ENCODE data around the gene EPHA2.
"Not testable (repeated sequence)": the region's sequence is repeated elsewhere in the genome, so short reads cannot be mapped to it uniquely, and the experiment has no call there.

Gene EPHA2

DNA sequence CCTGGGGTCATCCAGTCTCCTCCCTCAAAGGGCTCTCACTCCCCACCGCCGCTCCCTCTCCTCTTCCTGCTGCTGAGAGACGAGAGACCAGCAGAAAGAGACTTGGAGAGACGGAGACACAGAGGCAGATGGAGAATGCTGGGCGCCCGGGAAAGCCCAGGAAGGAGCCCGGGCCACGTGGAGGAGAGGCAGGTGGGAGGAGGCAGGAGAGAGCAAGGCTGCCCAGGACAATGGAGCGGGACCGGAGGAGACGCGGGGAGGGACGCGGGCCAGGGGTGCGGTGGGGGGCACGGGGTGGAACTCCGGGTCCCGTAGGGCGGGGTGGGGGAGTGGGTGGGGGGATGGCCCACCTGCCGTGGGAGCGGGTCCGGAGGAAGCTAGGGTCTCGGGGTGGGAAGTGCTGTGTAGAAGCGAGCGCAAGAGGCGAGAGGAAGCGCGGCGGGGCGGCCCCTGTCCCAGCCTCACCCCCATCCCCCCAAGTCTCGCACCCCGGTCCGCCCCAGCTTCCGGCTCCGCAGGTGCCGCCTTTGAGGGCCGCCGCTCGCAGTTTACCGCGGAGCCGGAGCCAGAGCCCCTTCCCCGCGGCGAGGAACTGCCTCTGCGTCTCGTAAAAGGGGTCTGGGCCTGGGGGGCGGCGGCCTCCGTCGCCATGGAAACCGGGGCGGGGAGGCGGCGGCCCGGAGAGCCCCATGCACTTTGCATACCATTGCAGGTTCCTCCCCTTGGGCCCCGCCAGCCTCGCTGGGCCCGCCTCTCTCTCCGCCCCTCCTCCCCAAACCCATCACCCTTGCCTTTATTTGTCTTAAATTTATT lies 11.7 kb upstream of the EPHA2 start:
- DNase-seq (ENCODE audit: low read depth): peak; percentile 32

DNA sequence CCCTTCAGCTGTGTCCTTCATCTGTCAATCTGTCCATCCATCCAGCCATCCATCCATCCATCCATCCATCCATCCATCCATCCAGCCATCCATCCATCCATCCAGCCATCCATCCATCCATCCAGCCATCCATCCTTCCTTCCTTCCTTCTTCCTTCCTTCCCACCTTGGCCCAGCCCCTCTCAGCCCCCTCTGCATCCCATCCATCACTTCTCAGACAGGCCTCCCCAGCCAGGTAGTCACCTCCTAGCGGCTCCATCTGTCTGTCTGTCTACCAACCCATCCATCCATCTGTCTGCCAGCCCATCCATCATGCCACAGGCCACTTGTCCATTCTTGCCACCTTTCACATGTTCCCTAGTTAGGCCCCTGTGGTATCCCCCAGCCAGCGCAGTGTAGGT lies 10.2 kb upstream of the EPHA2 start:
- no peak for DNase-seq (ENCODE audit: low read depth)

DNA sequence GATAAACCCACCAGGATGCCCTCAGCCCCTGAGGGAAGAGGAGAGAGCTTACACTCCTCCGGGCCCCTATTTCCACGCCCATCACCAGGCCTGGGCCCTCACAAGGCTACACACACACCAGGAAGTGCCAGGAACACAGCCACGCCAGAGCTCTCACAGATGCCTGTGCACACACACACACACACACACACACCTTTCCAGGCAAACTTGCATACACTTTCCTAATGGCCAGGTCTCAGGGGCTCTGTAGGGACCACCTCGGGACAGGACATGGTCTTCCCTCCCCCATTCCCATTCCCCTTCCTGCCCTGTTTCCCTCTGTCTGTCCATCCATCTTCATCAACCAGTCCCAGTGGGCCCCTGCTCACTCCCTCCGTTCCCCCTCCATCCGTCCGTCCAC lies 9.7 kb upstream of the EPHA2 start:
- no peak for DNase-seq (ENCODE audit: low read depth)

DNA sequence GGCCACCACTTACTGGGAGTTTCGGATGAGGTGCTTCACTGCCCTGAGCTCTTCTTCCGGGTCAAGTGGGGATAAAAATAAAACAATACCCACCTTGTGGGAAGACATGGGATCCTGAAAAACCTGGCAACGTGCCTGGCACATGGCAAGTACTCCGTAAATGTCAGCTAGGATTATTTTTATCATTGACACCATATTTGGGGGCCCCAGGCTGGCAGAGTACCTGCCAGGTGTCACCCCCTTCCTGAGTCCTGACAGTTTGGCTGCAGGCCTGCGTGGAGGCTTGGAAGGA lies 9.2 kb upstream of the EPHA2 start:
- no peak for DNase-seq (ENCODE audit: low read depth)

DNA sequence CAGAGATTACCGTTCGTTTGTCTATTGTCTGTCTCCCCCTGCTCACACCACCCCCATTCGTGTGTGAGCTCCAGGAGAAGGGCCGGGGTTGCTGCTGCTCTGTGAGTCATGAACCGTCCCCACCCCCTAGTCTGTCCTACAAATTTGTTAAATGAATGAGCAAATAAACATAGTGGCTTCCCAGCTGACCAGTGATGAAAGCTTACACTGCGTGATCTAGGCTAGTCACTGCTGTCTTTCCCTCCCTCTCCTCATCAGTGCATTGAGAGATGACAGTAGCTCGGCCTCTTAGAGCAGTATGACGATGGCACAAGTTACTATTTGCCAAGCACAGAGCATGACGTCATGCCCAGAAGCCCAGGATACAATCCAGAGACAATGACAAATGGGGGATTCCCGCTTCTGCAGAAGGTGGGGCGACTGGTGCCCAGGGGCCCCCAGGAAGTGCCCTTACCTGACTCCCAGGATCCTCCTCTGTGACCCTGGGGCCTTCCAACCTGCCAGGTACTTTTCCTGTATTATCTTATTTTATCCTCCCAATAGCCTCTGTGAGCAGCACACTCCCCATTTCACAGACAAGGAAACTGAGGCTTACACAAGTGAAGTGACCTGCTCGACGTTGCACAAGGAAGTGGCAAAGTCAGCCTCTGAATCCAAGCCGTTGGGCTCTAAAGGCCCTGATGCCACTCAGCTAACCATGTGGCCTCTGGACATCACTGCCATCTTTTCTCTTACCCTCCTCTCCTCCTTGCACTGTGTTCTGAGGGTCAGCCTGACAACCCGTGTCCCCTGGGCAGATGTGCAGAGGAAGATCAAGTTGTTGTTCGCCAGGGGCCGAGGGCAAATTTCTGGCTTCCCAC lies 8.6 kb upstream of the EPHA2 start:
- DNase-seq (ENCODE audit: low read depth): no peak

DNA sequence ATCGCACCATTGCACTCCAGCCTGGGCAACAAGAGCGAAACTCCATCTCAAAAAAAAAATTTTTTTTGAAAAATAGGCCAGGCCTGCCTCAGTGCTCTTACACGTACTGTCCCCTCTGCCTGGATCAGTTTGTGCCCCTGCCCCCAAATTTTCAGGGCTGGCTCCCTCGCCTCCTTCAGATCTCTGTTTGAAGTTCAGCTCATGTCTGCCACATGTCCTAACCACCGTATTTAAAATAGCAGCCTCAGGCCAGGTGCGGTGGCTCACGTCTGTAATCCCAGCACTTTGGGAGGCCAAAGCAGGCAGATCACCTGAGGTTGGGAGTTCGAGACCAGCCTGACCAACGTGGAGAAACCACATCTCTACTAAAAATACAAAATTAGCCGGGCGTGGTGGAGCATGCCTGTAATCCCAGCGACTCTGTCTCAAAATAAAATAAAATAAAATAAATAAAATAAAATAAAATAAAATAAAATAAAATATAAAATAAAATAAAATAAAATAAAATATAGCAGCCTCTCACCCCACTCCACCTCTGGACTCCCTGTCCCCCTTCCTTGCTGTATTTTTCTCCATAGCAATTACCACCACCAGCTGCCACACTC lies 7.8 kb upstream of the EPHA2 start:
- DNase-seq (ENCODE audit: low read depth): not testable (repeated sequence)

DNA sequence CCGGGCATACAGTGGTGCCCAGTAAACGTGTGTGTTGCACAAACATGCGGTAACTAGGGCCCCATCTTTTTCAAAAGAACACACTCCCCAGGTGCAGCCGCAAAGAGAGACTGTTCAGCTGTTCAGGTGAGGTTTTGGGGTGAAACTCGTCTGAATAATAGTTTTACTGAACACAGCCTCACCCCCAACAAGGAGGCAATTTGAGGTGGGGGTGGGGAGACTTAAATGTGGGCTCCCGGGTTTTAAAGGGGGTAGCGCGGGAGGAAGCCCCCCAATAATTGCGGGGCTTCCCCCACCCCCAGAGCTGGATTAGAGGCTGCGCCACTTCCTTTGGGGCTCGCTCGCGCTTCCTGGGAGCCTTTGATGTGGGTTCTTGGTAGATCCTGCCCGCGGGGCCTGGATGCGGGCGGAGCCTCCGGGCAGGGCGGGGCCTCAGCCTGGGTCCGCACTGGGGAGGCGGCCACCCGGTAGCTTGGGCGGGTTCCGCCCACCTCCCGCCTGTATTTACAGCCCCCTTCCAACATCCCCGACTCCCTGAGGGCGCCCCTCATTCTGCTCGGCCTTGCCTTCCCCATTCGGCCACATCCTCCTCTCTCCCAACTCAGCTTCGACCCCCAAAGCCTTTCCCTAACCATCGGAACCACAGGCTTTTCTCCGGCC lies 6.4 kb upstream of the EPHA2 start:
- peak; percentile 20 for DNase-seq (ENCODE audit: low read depth)

DNA sequence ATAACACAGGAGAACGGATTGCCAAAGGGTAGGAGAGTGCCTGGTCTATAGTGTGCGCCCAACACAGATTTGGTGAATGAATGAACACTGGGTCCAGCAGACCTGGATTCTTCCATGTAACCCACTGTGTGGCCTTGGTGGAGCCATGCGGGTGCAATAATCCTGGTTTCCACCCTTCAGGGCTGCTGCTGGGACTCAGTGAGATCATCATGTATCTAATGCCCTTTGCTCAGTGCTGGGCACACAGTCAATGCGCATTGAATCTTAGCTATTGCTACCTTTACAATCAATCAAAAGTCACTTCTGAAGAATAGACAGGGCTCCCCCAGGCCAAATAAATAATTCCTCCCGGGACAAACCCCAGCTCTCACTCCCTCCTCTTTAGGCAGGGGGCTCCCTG lies 5.8 kb upstream of the EPHA2 start:
- DNase-seq (ENCODE audit: low read depth): no peak

DNA sequence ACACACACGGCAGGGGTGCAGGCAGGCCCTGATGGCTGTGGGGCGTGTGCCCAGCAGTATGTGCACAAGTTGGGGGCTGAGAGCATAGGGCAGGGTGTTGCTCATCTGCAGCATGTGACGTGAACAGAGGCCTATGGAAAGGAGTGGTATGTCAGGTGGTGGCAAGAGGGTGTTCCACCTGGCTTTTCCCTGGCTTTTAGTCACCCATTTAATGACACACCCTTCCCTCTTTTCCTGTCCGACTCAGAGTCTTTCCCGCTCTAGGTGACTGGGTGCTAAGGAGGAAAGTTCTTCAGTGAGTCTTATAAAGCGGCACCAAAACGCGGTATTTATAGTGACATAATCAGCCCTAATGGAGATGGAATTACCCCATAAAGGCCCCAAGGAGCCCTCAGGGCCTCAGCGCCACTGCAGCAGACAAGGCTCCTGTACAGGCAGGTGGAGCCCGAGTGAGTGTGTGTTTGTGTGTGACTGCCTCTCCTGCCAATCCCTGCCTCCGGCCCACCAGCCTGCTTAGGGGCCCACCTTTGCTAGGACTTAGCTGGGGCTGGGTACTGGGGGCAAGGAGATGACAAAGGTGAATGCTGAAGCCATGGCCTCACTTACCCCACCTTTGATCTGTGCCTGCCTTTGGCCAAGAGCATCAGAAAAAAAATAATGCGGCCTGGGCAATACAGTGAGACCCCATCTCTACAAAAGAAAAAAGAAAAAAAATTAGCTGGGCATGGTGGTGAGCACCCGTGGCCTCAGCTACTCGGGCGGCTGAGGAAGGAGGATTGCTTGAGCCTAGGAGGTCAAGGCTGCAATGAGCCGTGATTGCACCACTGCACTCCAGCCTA lies 3.3 kb upstream of the EPHA2 start:
- no peak for DNase-seq (ENCODE audit: low read depth)

DNA sequence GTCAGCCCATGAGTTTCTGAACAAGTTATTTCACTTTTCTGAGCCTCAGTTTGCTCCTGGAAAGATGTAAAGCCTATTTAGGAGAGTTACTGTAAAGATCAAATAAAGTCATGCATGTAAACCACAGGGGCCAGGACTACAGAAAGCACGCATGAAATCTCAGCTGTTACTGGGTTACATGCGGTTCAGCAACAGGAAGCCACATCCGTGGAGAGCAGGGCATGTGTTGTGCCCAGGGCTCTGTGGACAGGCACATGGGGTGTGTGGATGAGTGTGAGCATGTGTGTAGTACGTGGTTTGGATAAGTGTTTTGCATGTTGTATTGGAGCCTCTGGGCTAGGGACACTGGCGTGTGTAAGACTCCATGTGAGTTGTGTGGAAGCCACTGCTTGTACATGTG lies 2.2 kb upstream of the EPHA2 start:
- no peak for DNase-seq (ENCODE audit: low read depth)

DNA sequence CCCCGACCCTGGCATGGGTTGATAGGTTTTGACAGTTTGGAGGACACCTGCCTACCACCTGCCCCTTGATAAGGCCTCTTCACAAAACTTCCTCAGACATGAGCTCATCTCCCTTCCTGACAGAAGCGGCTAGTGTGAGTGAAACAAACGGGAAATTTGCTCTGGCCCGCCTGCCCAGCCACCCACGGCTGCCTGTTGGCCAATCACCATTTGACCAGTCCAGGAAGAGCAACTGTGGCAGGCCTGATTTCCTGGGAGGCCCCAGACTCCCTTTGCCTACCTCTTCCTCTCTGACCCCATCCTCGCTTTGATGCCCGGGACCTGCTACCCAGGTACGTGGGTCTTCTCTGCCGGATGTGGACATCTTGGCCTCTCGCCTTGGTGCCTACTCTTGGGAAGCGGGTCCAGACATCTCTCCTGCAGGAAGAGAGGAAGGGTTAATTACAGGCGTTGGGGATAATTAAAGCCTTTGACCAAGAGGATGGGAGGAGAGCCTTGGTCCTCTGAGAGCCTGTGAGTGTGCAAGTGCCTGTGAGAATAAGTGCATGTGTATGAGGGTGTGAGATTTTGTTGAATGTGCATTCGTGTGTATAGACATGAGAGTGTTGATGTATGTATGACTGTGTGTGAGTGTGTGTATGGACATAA lies 1.1 kb upstream of the EPHA2 start:
- no peak for DNase-seq (ENCODE audit: low read depth)

DNA sequence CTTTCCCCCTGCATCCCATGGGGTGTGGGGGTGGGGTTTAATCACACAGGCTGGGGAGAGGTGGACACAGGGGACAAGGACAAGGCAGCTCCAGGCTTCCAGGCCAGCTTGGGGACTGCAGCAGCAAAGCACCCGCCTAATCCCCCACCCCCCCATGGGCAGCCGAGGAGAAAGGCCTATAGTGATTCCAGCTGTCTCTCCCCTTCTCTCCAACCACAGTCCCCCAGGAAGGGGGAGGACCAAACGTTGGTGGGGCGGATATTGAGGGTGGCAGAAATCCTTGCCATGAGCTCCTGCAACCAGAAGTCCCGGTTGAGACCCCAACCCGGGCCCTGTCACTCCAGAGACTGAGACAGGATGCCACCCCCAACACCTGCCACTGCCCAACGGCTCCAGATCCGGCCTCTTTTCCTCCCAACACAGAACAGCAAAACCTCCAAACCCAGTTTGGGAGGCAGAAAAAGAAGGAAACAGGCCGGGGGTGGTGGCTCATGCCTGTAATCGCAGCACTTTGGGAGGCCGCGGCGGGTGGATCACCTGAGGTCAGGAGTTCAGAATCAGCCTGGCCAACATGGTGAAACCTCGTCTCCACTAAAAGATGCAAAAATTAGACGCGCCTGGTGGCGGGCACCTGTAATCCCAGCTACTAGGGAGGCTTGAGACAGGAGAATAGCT lies 1.7 kb downstream of the EPHA2 start:
- DNase-seq (ENCODE audit: low read depth): no peak

DNA sequence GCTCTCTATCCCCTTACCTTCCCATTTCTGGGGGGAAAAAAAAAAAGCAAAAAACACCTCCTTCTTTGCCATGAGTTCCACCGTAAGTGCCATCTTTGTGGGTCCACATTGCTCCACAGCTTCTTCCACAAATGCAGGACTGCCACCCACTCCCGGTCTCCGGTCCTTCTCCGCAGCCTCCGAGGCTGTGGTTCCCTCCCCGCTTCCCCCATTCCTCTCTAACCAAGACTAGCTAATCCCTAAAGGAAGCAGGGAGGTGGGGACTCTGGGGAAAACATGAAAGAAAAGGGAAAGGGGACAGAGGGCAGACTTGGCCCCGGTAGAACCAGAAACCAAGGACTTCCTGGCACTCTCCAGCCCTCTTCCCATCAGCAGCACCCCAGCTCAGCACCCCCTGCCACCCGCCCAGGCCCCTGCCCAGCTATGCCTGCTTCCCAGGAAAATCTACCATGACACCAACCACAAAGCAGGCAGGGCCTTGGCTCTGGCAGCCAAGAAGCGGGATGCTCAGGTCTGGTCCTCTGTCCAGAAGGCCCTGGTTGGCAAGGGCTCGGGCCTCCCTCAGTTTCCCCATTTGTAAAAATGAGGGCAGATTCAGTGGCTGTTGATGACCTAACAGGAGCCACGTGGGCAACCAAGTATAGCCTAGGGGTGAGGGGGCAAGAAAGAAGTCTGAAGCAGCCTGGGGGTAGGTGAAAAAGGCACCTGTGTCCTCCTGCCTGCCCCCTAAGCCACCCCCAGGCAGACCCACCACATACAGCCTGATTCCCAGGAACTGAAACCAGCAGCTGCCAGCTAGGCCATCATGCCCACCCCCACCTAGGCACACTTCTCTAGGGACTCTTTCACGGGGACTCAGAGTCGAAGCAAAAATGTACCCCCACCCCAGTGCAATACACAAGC lies 2.5 kb downstream of the EPHA2 start:
- no peak for DNase-seq (ENCODE audit: low read depth)

DNA sequence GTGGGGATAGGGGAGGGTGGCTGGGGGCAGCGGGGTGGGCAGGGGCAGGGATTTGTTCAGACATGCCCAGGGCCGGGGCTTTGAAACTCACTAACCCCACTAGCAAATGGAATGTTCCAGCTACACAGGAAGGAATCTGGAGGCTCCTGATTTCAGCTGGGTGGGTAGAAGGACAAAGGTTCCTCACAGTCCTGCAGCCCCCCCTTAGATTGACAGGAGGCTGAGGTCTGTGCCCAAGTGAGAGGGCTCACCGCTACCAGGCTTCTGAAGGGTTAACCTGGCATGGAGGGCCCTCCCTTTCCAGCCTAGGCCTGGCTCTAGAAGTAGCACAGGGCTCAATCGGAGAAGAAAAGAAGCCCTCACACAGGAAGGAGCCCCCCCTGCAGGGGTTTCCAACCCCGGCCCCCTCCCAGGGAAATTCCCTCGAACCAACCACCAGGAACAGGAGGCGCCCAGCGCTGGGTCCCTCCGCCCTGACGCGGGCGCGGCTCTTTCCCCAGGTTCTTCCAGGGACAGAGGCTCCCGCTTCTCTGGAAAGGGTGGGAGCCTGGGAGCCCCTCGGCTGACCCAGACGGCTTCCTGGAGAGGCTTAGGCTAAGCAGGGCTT lies 3.3 kb downstream of the EPHA2 start:
- DNase-seq (ENCODE audit: low read depth): no peak

DNA sequence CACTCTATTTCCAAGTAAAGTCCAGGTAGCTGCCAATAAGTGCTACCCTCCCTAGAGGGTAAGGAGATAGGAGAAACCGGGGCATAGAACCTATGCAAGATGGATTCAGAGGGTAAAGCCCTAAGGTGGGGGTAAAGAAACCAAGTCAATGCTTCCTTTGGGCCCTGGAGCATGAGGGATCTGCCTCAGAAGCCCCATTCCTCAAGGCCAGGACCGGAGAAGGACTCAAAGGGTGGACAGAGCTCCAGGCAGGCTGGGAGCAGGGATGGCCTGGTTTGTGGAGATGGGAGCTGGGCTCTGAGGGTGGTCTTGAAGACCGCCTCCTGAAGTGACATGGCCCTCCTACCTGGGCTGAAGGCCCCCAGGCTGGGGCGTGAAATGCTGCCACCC lies 3.9 kb downstream of the EPHA2 start:
- no peak for DNase-seq (ENCODE audit: low read depth)

DNA sequence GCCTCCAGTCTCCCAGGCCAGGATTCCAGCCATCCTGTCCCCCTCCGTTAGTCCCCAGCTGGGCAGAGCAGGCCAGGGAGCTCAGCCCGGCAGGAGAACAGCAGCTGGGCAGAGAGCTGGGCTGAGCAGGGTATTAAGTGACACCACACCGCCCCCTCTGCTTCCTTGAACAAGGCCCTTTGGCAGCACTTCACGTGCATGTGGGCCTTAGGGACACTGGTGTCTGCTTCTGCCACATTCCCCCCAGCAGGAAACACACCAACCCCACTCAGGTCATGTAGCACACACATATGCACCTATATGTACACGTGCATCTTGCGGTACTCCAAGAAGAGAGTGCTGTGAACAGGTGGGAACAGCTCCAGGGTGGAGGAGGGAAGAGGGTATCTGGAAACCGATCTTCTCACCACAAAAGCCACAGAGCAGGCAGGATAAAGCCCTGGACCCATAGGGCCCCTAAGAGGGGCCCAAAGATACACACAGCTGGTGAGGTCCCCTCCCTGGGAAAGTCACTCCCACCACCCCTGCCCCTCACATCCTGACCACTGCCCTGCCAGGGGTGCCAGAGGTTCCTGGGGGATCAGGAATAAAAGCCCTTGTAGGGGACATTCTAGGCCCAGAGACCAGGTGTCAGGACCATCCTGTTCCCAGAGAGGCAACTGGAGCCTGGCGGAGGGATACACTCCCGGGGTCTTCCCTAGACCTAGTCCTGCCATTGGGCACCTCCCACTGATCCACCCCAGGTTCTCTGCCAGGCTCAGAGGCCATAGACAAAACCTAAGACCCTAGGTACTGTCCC lies 4.5 kb downstream of the EPHA2 start:
- DNase-seq (ENCODE audit: low read depth): no peak

DNA sequence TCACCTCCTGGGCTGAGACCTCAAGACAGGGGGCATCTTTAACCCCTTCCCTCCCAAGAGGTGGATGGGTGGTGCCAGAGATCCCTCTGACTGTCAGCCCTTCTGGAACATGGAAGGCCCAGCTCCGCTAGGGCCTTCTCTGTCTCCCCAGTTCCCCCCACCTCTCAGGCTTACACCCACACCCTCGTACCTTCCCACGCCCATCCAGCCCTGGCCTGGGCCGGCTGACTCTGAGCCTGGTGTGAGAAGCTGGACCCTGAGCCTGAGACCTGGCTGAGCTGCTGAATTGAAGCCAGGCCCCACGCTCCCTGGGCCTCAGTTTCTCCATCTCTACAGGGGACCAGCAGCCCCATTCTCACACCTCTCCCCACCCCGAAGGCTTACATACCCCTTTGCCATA lies 5.4 kb downstream of the EPHA2 start:
- DNase-seq (ENCODE audit: low read depth): no peak
